ENCODE measurements around the gene MRPL3. TPM values are rescaled to one million over a fixed set of nuclear protein-coding genes. Genes with fewer than 3 reads are reported as not detected.

The MRPL3 gene
- total RNA-seq, 1 donor from 2014 or later = 79.9 TPM

GRCh38 chr3:131474115-131474514 is 28.7 kb downstream of the MRPL3 start:
- no peak for ATAC-seq (ENCODE audit: low read depth)
- no peaks in the 10 kb centered on the region for H3K27me3 Mint-ChIP-seq
- no peak for DNase-seq
- intact Hi-C loops (cut with micrococcal nuclease) = no loop called here
- H3K4me3 Mint-ChIP-seq = no peak overlapping the region
- H3K9me3 Mint-ChIP-seq = no peaks in the 10 kb centered on the region
- peaks cover 10% of the 10 kb centered on the region for H3K4me1 Mint-ChIP-seq
- H3K27ac Mint-ChIP-seq = no peak overlapping the region
- TF ChIP-seq CTCF (IDR thresholded peaks at IDR 0.05) = no peak
- ChIA-PET CTCF (no interaction called here), POLR2A (no interaction called here)
- peaks cover 59% of the 10 kb centered on the region for H3K36me3 Mint-ChIP-seq (ENCODE audit: low read depth)

DNA sequence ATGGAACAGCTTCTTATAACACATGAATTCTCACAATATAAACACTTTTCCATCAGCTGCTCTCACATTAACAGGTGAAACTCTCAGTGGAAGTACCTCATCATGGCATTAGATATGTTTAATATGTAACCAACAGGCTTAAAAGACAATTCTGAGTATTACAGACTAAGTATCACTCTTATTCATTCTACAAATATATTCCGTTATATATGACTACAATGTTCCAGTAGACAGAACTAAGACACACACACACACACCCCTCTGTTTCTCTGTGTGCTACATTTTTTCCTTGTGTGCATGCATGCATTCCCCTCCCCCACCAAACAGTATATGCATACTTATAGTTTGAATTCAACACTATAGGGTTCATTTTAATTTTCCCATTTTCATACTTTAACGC is 32.4 kb downstream of the MRPL3 start:
- ChIA-PET CTCF (no interaction called here), POLR2A (interaction anchor here (0.9 kb wide), 1 partner anchor 89 kb away, joined by 4 read pairs; the partner anchor contains the start of gene NUDT16)
- peaks cover 65% of the 10 kb centered on the region for H3K36me3 Mint-ChIP-seq (ENCODE audit: low read depth)
- peaks cover 10% of the 10 kb centered on the region for H3K4me1 Mint-ChIP-seq
- no peaks in the 10 kb centered on the region for H3K27me3 Mint-ChIP-seq
- no peak overlapping the region for H3K4me3 Mint-ChIP-seq
- no peak for TF ChIP-seq CTCF (IDR thresholded peaks at IDR 0.05)
- ATAC-seq (ENCODE audit: low read depth) = no peak
- no peak overlapping the region for H3K27ac Mint-ChIP-seq
- DNase-seq = no peak
- intact Hi-C loops (cut with micrococcal nuclease) = no loop called here
- H3K9me3 Mint-ChIP-seq = no peaks in the 10 kb centered on the region

- no peaks in the 10 kb centered on the region for H3K9me3 Mint-ChIP-seq
Observed at GRCh38 chr3:131458653-131459052, 44.1 kb downstream of the MRPL3 start.

GRCh38 chr3:131457220-131457619 is 45.6 kb downstream of the MRPL3 start:
- intact Hi-C loops (cut with micrococcal nuclease) = no loop called here
- ChIA-PET POLR2A (no interaction called here), CTCF (no interaction called here)
- Mint-ChIP-seq H3K9me3 (no peaks in the 10 kb centered on the region), H3K4me3 (no peak overlapping the region), H3K36me3 (ENCODE audit: low read depth) (peaks cover 33% of the 10 kb centered on the region), H3K27me3 (no peaks in the 10 kb centered on the region), H3K4me1 (no peaks in the 10 kb centered on the region), H3K27ac (no peak overlapping the region)
- no peak for TF ChIP-seq CTCF (IDR thresholded peaks at IDR 0.05)
- DNase-seq (no peak), ATAC-seq (ENCODE audit: low read depth) (no peak)

More at GRCh38 chr3:131458653-131459052, 44.1 kb downstream of the MRPL3 start:
- H3K27ac Mint-ChIP-seq = no peak overlapping the region
- no peak for ATAC-seq (ENCODE audit: low read depth)
- POLR2A ChIA-PET = no interaction called here
- no peak overlapping the region for H3K4me3 Mint-ChIP-seq
- peaks cover 45% of the 10 kb centered on the region for H3K36me3 Mint-ChIP-seq (ENCODE audit: low read depth)
- CTCF ChIA-PET = no interaction called here
- no peaks in the 10 kb centered on the region for H3K27me3 Mint-ChIP-seq
- intact Hi-C loops (cut with micrococcal nuclease) = no loop called here
- DNase-seq = no peak
- no peak for TF ChIP-seq CTCF (IDR thresholded peaks at IDR 0.05)
- H3K4me1 Mint-ChIP-seq = no peaks in the 10 kb centered on the region

DNA sequence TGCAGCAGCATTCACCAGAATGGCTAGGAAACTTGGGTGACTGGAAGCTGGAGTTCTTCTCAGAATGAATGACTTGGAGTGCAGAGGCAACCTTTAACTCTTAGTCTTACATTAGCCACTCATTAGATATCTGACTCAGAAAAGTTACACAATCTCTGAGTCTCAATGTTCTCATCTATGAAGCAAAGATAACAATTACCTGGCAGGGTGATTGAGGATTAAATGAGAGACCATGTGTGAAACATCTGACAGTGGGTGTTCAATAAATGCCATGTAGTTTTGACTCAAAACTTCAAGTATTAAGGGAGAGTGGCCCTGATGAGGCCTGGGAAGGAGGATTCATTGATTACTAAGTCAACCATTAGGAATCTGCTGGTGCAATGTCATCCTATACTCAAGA is 48.3 kb downstream of the MRPL3 start:
- peaks cover 14% of the 10 kb centered on the region for H3K36me3 Mint-ChIP-seq (ENCODE audit: low read depth)
- no peaks in the 10 kb centered on the region for H3K4me1 Mint-ChIP-seq
- ChIA-PET CTCF (no interaction called here), POLR2A (no interaction called here)
- ATAC-seq (ENCODE audit: low read depth) (no peak), DNase-seq (no peak)
- no peaks in the 10 kb centered on the region for H3K9me3 Mint-ChIP-seq
- intact Hi-C loops (cut with micrococcal nuclease) = no loop called here
- H3K4me3 Mint-ChIP-seq = no peak overlapping the region
- H3K27me3 Mint-ChIP-seq = no peaks in the 10 kb centered on the region
- no peak for TF ChIP-seq CTCF (IDR thresholded peaks at IDR 0.05)
- H3K27ac Mint-ChIP-seq = no peak overlapping the region

Measured in activated B cell treated with CpG ODN at 0.5 μM for 24 hours (primary cell).